ENCODE data around the gene CEACAM6. TPM values are rescaled to one million over a fixed set of nuclear protein-coding genes. Genes with fewer than 3 reads are reported as not detected.
A peak's percentile ranks its signal among the peaks of the same experiment; 100 is the strongest.
"Not testable (repeated sequence)": the region's sequence is repeated elsewhere in the genome, so short reads cannot be mapped to it uniquely, and the experiment has no call there.

CEACAM6 gene
- not detected for total RNA-seq

DNA sequence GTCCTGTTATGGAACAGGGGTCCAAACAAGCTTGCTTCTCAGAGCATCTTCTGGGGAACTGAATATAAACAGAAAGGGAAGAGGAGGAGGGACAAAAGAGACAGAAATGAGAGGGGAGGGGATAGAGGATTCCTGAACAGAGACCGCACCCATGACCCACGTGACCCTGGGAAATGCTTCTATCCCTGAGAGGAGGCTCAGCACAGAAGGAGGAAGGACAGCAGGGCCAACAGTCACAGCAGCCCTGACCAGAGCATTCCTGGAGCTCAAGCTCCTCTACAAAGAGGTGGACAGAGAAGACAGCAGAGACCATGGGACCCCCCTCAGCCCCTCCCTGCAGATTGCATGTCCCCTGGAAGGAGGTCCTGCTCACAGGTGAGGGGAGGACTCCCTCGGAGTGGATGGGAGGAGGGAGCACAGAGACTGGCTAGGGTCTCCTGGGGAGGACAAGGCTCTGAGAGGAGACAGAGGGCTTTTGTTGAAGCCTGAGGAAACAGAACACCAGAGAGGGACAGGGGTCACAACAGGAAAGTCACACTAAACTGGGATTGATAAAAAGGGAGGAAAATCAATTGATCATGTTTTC is at the start of gene CEACAM6:
CEACAM6 (plus strand) TSS at position 203 of the 586 bp plus-strand sequence; CDS start at position 312, 109 bp downstream.
- Mint-ChIP-seq H3K27ac (no peak within 1 kb of the TSS), H3K9me3 (ENCODE audit: insufficient read depth) (no peaks in the 10 kb centered on the region), H3K4me3 (no peak within 1 kb of the TSS), H3K4me1 (ENCODE audit: low read depth) (no peaks in the 10 kb centered on the region), H3K36me3 (ENCODE audit: low read depth) (no peaks in the 10 kb centered on the region), H3K27me3 (ENCODE audit: low read depth) (peaks cover 41% of the 10 kb centered on the region)
- ATAC-seq: no peak
- CTCF ChIA-PET: interaction anchor here (0.6 to 5.4 kb wide), 7 partner anchors 8 to 38 kb away, joined by 3 to 177 read pairs (median 40); partner anchors contain the start of gene CEACAM3
- DNase-seq: no peak
- POLR2A ChIA-PET: no interaction called here

DNA sequence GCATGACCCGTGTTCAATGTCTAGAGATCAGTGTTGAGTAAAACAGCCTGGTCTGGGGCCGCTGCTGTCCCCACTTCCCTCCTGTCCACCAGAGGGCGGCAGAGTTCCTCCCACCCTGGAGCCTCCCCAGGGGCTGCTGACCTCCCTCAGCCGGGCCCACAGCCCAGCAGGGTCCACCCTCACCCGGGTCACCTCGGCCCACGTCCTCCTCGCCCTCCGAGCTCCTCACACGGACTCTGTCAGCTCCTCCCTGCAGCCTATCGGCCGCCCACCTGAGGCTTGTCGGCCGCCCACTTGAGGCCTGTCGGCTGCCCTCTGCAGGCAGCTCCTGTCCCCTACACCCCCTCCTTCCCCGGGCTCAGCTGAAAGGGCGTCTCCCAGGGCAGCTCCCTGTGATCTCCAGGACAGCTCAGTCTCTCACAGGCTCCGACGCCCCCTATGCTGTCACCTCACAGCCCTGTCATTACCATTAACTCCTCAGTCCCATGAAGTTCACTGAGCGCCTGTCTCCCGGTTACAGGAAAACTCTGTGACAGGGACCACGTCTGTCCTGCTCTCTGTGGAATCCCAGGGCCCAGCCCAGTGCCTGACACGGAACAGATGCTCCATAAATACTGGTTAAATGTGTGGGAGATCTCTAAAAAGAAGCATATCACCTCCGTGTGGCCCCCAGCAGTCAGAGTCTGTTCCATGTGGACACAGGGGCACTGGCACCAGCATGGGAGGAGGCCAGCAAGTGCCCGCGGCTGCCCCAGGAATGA is 48.4 kb upstream of the CEACAM6 start:
- POLR2A ChIA-PET: interaction anchor here (0.5 kb wide), 1 partner anchor 176 kb away, joined by 3 read pairs; the partner anchor contains the start of gene ARHGEF1
- H3K27ac Mint-ChIP-seq: no peak overlapping the region
- H3K9me3 Mint-ChIP-seq (ENCODE audit: insufficient read depth): no peaks in the 10 kb centered on the region

DNA sequence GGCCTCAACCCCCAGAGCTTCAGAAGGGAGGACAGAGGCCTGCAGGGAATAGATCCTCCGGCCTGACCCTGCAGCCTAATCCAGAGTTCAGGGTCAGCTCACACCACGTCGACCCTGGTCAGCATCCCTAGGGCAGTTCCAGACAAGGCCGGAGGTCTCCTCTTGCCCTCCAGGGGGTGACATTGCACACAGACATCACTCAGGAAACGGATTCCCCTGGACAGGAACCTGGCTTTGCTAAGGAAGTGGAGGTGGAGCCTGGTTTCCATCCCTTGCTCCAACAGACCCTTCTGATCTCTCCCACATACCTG is 47.9 kb upstream of the CEACAM6 start:
- ChIA-PET POLR2A (interaction anchor here (0.5 kb wide), 1 partner anchor 176 kb away, joined by 3 read pairs; the partner anchor contains the start of gene ARHGEF1), CTCF (interaction anchor here (0.6 to 1.9 kb wide), 35 partner anchors 9 to 251 kb away, joined by 3 to 26 read pairs (median 5); no protein-coding TSS in a partner anchor)
- H3K27ac Mint-ChIP-seq: no peak overlapping the region
- no peak for ATAC-seq
- H3K27me3 Mint-ChIP-seq (ENCODE audit: low read depth): peaks cover 9% of the 10 kb centered on the region
- no peak overlapping the region for H3K4me3 Mint-ChIP-seq
- no peaks in the 10 kb centered on the region for H3K9me3 Mint-ChIP-seq (ENCODE audit: insufficient read depth)
- DNase-seq: no peak
- no peaks in the 10 kb centered on the region for H3K36me3 Mint-ChIP-seq (ENCODE audit: low read depth)
- peaks cover 2% of the 10 kb centered on the region for H3K4me1 Mint-ChIP-seq (ENCODE audit: low read depth)

More for the DNA sequence above, 48.4 kb upstream of the CEACAM6 start:
- ATAC-seq (peak; percentile 96), DNase-seq (peak; percentile 76)
- no peaks in the 10 kb centered on the region for H3K36me3 Mint-ChIP-seq (ENCODE audit: low read depth)
- peaks cover 2% of the 10 kb centered on the region for H3K4me1 Mint-ChIP-seq (ENCODE audit: low read depth)
- CTCF ChIA-PET: interaction anchor here (0.6 to 1.9 kb wide), 36 partner anchors 9 to 250 kb away, joined by 3 to 26 read pairs (median 4); no protein-coding TSS in a partner anchor
- peak overlapping the region; percentile 47 for H3K4me3 Mint-ChIP-seq
- H3K27me3 Mint-ChIP-seq (ENCODE audit: low read depth): peaks cover 9% of the 10 kb centered on the region

GRCh38 chr19:41707871-41708371 is 47.4 kb upstream of the CEACAM6 start:
- Mint-ChIP-seq H3K27ac (no peak overlapping the region), H3K4me1 (ENCODE audit: low read depth) (peaks cover 2% of the 10 kb centered on the region), H3K27me3 (ENCODE audit: low read depth) (peaks cover 9% of the 10 kb centered on the region), H3K36me3 (ENCODE audit: low read depth) (no peaks in the 10 kb centered on the region), H3K9me3 (ENCODE audit: insufficient read depth) (no peaks in the 10 kb centered on the region), H3K4me3 (no peak overlapping the region)
- DNase-seq: no peak
- ChIA-PET CTCF (interaction anchor here (1.6 to 1.9 kb wide), 4 partner anchors 17 to 103 kb away, joined by 3 to 8 read pairs (median 6); no protein-coding TSS in a partner anchor), POLR2A (interaction anchor here (0.5 kb wide), 1 partner anchor 175 kb away, joined by 3 read pairs; the partner anchor contains the start of gene ARHGEF1)
- no peak for ATAC-seq

DNA sequence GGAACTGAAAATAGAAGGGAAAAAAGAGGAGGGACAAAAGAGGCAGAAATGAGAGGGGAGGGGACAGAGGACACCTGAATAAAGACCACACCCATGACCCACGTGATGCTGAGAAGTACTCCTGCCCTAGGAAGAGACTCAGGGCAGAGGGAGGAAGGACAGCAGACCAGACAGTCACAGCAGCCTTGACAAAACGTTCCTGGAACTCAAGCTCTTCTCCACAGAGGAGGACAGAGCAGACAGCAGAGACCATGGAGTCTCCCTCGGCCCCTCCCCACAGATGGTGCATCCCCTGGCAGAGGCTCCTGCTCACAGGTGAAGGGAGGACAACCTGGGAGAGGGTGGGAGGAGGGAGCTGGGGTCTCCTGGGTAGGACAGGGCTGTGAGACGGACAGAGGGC is 46.8 kb upstream of the CEACAM6 start, which contains the start of gene CEACAM5:
CEACAM5 (plus strand) TSS at position 146 of the 400 bp plus-strand sequence; CDS start at position 252, 106 bp downstream.
- ChIA-PET POLR2A (no interaction called here), CTCF (no interaction called here)
- Mint-ChIP-seq H3K4me3 (no peak within 1 kb of the TSS), H3K36me3 (ENCODE audit: low read depth) (no peaks in the 10 kb centered on the region), H3K4me1 (ENCODE audit: low read depth) (peaks cover 2% of the 10 kb centered on the region), H3K9me3 (ENCODE audit: insufficient read depth) (no peaks in the 10 kb centered on the region), H3K27me3 (ENCODE audit: low read depth) (peaks cover 11% of the 10 kb centered on the region), H3K27ac (no peak within 1 kb of the TSS)
- ATAC-seq: no peak
- no peak for DNase-seq

DNA sequence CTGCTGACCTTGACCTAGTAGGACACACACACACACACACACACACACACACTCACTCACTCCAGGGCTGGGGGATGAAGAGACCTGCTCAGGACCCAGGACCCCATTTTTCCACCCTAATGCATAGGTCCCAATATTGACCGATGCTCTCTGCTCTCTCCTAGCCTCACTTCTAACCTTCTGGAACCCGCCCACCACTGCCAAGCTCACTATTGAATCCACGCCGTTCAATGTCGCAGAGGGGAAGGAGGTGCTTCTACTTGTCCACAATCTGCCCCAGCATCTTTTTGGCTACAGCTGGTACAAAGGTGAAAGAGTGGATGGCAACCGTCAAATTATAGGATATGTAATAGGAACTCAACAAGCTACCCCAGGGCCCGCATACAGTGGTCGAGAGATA is 45.8 kb upstream of the CEACAM6 start:
- H3K36me3 Mint-ChIP-seq (ENCODE audit: low read depth); CTCF ChIA-PET: not testable (repeated sequence)
- H3K27me3 Mint-ChIP-seq (ENCODE audit: low read depth): peaks cover 11% of the 10 kb centered on the region

GRCh38 chr19:41709951-41710645 is 45.2 kb upstream of the CEACAM6 start:
- H3K4me1 Mint-ChIP-seq (ENCODE audit: low read depth): peaks cover 2% of the 10 kb centered on the region
- DNase-seq: no peak
- CTCF ChIA-PET: no interaction called here

More for the DNA sequence above, 45.8 kb upstream of the CEACAM6 start:
- DNase-seq; ATAC-seq; H3K4me3 Mint-ChIP-seq; POLR2A ChIA-PET; H3K27ac Mint-ChIP-seq; H3K9me3 Mint-ChIP-seq (ENCODE audit: insufficient read depth); H3K4me1 Mint-ChIP-seq (ENCODE audit: low read depth): not testable (repeated sequence)

DNA sequence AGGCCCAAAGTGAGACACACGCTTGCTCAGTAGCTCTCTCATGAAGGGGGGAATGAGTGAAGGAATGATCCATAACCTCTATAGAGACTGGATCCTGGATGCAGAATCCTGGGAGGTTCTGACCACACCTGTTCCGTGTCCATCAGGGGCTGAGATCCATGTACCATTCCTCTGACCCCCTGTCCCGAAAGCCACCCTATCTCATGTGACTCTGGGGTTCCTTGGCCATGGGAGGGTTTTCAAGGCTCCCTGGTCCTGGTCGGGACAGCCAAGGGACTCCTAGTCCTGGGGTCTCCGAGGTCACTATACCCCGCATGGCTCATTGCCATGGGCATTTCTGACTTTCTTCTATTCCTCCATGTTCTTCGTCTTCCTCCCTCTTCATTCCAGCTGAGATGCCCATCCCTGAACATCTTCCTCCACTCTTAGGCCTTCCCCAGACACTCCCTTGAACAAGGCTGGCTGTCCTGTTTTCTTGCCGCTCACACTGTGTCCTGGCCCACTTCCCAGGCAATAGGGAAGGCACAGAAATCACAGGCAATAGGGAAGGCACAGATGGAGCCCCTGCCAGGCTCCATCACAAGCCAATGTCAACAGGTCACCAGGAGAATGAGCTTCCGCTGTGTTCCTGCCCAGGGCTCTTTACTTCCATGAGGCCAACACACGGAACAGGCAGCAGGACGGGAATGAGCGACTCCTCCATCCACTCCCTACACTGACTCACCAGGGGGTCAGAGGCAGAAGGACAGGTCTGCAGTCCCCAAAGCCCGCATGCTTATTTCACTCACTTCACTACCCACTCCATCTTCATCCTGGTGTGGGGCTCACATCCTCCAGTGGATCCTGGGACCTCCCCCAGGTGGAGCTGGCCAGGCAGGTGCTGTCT is 43.7 kb upstream of the CEACAM6 start:
- Mint-ChIP-seq H3K36me3 (ENCODE audit: low read depth) (no peaks in the 10 kb centered on the region), H3K27ac (no peak overlapping the region), H3K4me3 (no peak overlapping the region), H3K4me1 (ENCODE audit: low read depth) (peaks cover 2% of the 10 kb centered on the region), H3K9me3 (ENCODE audit: insufficient read depth) (no peaks in the 10 kb centered on the region), H3K27me3 (ENCODE audit: low read depth) (peaks cover 5% of the 10 kb centered on the region)
- ChIA-PET CTCF (no interaction called here), POLR2A (no interaction called here)
- ATAC-seq (no peak), DNase-seq (no peak)

More at GRCh38 chr19:41709951-41710645, 45.2 kb upstream of the CEACAM6 start:
- POLR2A ChIA-PET: no interaction called here
- no peaks in the 10 kb centered on the region for H3K9me3 Mint-ChIP-seq (ENCODE audit: insufficient read depth)
- no peak for ATAC-seq
- H3K4me3 Mint-ChIP-seq: no peak overlapping the region
- H3K27ac Mint-ChIP-seq: no peak overlapping the region
- peaks cover 11% of the 10 kb centered on the region for H3K27me3 Mint-ChIP-seq (ENCODE audit: low read depth)
- no peaks in the 10 kb centered on the region for H3K36me3 Mint-ChIP-seq (ENCODE audit: low read depth)

DNA sequence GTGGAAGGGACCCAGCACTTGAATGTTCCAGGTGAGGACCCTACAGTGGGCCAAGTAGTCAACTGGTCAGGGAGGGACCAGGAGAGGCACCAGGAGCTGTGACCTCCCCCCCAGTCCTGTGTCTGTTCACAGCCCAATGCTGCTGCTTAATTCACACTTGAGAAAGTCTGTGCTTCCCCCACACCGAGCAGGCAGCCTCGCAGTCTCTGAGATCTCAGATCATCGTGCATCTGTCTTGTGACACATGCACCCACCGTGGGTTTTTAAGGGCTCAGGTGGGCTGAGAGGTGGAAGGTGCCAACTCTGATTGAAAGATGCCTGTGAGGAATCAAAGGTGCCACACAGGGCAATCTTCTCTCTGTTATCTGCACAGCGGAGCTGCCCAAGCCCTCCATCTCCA is 40.7 kb upstream of the CEACAM6 start:
- POLR2A ChIA-PET: no interaction called here
- Mint-ChIP-seq H3K36me3 (ENCODE audit: low read depth) (no peaks in the 10 kb centered on the region), H3K27ac (no peak overlapping the region), H3K4me3 (no peak overlapping the region), H3K9me3 (ENCODE audit: insufficient read depth) (no peaks in the 10 kb centered on the region), H3K27me3 (ENCODE audit: low read depth) (peaks cover 5% of the 10 kb centered on the region), H3K4me1 (ENCODE audit: low read depth) (no peaks in the 10 kb centered on the region)
- CTCF ChIA-PET: no interaction called here
- DNase-seq (no peak), ATAC-seq (no peak)

GRCh38 chr19:41718761-41719160 is 36.6 kb upstream of the CEACAM6 start:
- Mint-ChIP-seq H3K27ac (no peak overlapping the region), H3K36me3 (ENCODE audit: low read depth) (no peaks in the 10 kb centered on the region), H3K4me3 (no peak overlapping the region), H3K4me1 (ENCODE audit: low read depth) (no peaks in the 10 kb centered on the region), H3K27me3 (ENCODE audit: low read depth) (peaks cover 5% of the 10 kb centered on the region), H3K9me3 (ENCODE audit: insufficient read depth) (no peaks in the 10 kb centered on the region)
- POLR2A ChIA-PET: no interaction called here
- CTCF ChIA-PET: interaction anchor here (4.5 kb wide), 1 partner anchor 12 kb away, joined by 26 read pairs; no protein-coding TSS in a partner anchor
- ATAC-seq (no peak), DNase-seq (no peak)

GRCh38 chr19:41720103-41720502 is 35.2 kb upstream of the CEACAM6 start:
- no peaks in the 10 kb centered on the region for H3K4me1 Mint-ChIP-seq (ENCODE audit: low read depth)

More at GRCh38 chr19:41720103-41720502, 35.2 kb upstream of the CEACAM6 start:
- CTCF ChIA-PET: no interaction called here
- H3K36me3 Mint-ChIP-seq (ENCODE audit: low read depth): no peaks in the 10 kb centered on the region
- DNase-seq (no peak), ATAC-seq (no peak)
- H3K9me3 Mint-ChIP-seq (ENCODE audit: insufficient read depth): no peaks in the 10 kb centered on the region
- peaks cover 9% of the 10 kb centered on the region for H3K27me3 Mint-ChIP-seq (ENCODE audit: low read depth)
- POLR2A ChIA-PET: no interaction called here
- H3K27ac Mint-ChIP-seq: no peak overlapping the region
- H3K4me3 Mint-ChIP-seq: no peak overlapping the region
